Adrenal gland (tissue), 12 donors: Measurements from ENCODE around the gene KCNJ15. TPM values are rescaled to one million over a fixed set of nuclear protein-coding genes. Genes with fewer than 3 reads are reported as not detected.

Source experiments
- DNase-seq, 7 donors: peaks; one replicate each; pipeline ENCODE4 v3.0.0-alpha.2; 2019 to 2020
- H3K27ac ChIP-seq, 5 donors: fragments of 200-600 bp; sonication (generic) in 4 of 5; 1 replicate in 3 of 5; 2 replicates in 2 of 5; pipeline versions ENCODE4 v1.5.1 to v1.8.0; 2016 to 2020; ENCODE audit warnings: mild to moderate bottlenecking in 1 of 5
- H3K27me3 ChIP-seq: fragments of 200-600 bp; 2 replicates; pipeline ENCODE4 v1.8.0; 2021
- H3K36me3 ChIP-seq, 2 donors: fragments of 200-600 bp; replicated peaks in 1 of 2; 1 replicate in 1 of 2; 2 replicates in 1 of 2; pipeline versions ENCODE4 v1.5.1 to v1.8.0; 2018 to 2022
- H3K4me1 ChIP-seq, 2 donors: fragments of 200-600 bp; replicated peaks in 1 of 2; 1 replicate in 1 of 2; 2 replicates in 1 of 2; pipeline versions ENCODE4 v1.5.1 to v1.8.0; 2018 to 2021
- H3K4me3 ChIP-seq, 4 donors: fragments of 200-600 bp; sonication (generic) in 3 of 4; one replicate each; pipeline ENCODE4 v1.5.1; 2016 to 2018
- H3K9me3 ChIP-seq, 3 donors: fragments of 200-600 bp; sonication (generic) in 1 of 3; replicated peaks in 1 of 3; 1 replicate in 2 of 3; 2 replicates in 1 of 3; pipeline versions ENCODE4 v1.5.1 to v1.8.0; 2016 to 2021
- POLR2A ChIP-seq, 2 donors: fragments of 450-650 bp; IDR thresholded peaks; one replicate each; pipeline ENCODE4 v1.6.1; 2017; ENCODE audit warnings: antibody characterized with exemption in 2 of 2, mild to moderate bottlenecking in 2 of 2, moderate library complexity in 1 of 2
- WGBS, 4 donors: extraction: QIAGEN DNeasy Blood & Tissue Kit in 2 of 4; methylation state at CpG; one replicate each; pipeline versions ENCODE4 v1.1.5 to v1.1.7; 2013 to 2017; 5-methylcytosine and 5-hydroxymethylcytosine counted together
- intact Hi-C, 2 donors: fragments of 100-400 bp; cut with DNase I; formaldehyde crosslinking; loops; one replicate each; pipeline versions ENCODE4 v1.14.1 to v1.15.0; 2022 to 2023
- polyA plus RNA-seq, 3 donors: library from polyadenylated mRNA; stranded (reverse); fragments of 200-250 nt in 2 of 3; fragments of 350-450 nt in 1 of 3; fragmentation: Illumina TruSeq in 1 of 3; extraction: RNeasy Lipid Tissue Mini Kit (QIAGEN cat#74804) in 1 of 3; gene quantifications; one replicate each; pipeline ENCODE4 v1.2.3, GENCODE V29; 2013 to 2014
- total RNA-seq, 9 donors: library from RNA; depleted of rRNA in 4 of 9; stranded (reverse); fragments of >200 nt in 4 of 9; fragments of 120-200 nt in 1 of 9; fragmentation: NEBNext Ultra II Directional in 1 of 9; extraction: Animal tissue kit (Norgen Biotek cat#: 25700) in 1 of 9; gene quantifications; one replicate each; pipeline versions ENCODE4 v1.1.0 to v1.2.4, GENCODE V29; 2013 to 2023
- TF ChIP-seq, protein P1 (sequence below), 6 experiments: fragments of 450-650 bp in 4 of 6; fragments of 200-600 bp in 2 of 6; sonication (generic) in 1 of 6; IDR thresholded peaks; 1 replicate in 5 of 6; 2 replicates in 1 of 6; pipeline versions ENCODE4 v1.5.1 to v1.8.0; 2016 to 2021; ENCODE audit warnings: antibody characterized with exemption in 6 of 6, mild to moderate bottlenecking in 2 of 6, moderate library complexity in 1 of 6
- donor health status: healthy with polysubstance abuse.
- donor health status: Bipolar disorder and iron deficiency.
- donor health status: DM: yes; HTN: yes; CAD: no.
- donor health status: DM: no; HTN: no; CAD: no.
- donor health status: DM: no; HTN: no; CAD: no.
- donor health status: DM: yes; HTN: yes; CAD: no.

The KCNJ15 gene
- total and polyA plus RNA-seq, 12 donors = 0.11 to 2.8 (median 0.45) TPM

DNA sequence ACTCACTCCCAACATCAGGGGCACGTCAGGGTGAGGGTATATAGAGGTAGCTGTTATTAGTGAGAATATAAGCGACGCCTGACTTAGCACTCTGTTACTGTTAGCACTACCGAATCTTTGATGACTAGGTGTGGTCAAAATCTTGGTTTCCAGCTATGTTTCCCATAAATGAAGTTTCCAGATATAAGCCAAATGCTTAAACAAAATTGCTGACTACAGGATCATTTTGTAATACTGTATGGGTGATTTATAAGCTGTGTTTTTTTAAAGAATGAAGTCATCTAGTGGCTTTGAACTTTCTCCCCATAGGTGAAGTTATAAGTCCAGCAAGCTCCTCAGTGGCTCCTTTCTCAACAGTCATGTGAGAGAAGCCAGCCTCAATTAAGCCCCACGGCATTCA lies 23.7 kb downstream of the KCNJ15 start:
- Histone ChIP-seq H3K9me3 (no peaks in the 10 kb centered on the region), H3K4me3 (no peak overlapping the region), H3K27me3 (no peaks in the 10 kb centered on the region), H3K36me3 (no peaks in the 10 kb centered on the region), H3K4me1 (peaks cover 0 to 10% of the 10 kb centered on the region in 2 donors), H3K27ac (no peak overlapping the region)
- TF ChIP-seq POLR2A (IDR thresholded peaks at IDR 0.05) = no peak
- TF ChIP-seq, protein P1, sequence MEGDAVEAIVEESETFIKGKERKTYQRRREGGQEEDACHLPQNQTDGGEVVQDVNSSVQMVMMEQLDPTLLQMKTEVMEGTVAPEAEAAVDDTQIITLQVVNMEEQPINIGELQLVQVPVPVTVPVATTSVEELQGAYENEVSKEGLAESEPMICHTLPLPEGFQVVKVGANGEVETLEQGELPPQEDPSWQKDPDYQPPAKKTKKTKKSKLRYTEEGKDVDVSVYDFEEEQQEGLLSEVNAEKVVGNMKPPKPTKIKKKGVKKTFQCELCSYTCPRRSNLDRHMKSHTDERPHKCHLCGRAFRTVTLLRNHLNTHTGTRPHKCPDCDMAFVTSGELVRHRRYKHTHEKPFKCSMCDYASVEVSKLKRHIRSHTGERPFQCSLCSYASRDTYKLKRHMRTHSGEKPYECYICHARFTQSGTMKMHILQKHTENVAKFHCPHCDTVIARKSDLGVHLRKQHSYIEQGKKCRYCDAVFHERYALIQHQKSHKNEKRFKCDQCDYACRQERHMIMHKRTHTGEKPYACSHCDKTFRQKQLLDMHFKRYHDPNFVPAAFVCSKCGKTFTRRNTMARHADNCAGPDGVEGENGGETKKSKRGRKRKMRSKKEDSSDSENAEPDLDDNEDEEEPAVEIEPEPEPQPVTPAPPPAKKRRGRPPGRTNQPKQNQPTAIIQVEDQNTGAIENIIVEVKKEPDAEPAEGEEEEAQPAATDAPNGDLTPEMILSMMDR (IDR thresholded peaks at IDR 0.05) = no peak
- intact Hi-C loops = no loop called here
- WGBS, 4 donors = 82 to 91% (median 86%) methylated on average over 5 of the region's 5 CpGs
- no peak for DNase-seq

DNA sequence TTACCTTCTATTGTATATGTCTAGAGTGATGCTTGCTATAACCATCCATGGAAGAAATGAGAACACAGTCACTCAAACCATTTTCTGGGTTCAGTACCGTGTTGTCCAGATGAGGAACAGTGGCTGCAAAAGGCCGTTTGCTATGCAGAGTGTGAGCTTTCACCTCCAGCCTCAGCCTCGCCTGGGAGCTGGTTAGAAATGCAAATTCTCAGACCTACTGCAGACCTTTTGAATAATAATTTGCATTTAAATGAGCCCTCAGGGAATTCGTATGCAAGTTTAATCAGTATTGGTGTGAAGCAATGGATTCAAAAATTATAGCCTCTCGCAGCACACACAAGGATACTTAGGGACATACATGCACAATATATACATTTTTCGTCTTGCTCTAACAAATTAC lies 24.1 kb downstream of the KCNJ15 start:
- TF ChIP-seq POLR2A (IDR thresholded peaks at IDR 0.05) = no peak
- TF ChIP-seq, protein P1 (IDR thresholded peaks at IDR 0.05) = no peak
- DNase-seq = no peak
- H3K4me3 ChIP-seq = no peak overlapping the region
- WGBS, 4 donors = 51 to 77% (median 58%) methylated on average over 6 of the region's 6 CpGs
- no peaks in the 10 kb centered on the region for H3K27me3 ChIP-seq
- H3K36me3 ChIP-seq = no peaks in the 10 kb centered on the region
- no peaks in the 10 kb centered on the region for H3K9me3 ChIP-seq
- no peak overlapping the region for H3K27ac ChIP-seq
- intact Hi-C loops = no loop called here
- H3K4me1 ChIP-seq = peaks cover 0 to 10% of the 10 kb centered on the region in 2 donors

DNA sequence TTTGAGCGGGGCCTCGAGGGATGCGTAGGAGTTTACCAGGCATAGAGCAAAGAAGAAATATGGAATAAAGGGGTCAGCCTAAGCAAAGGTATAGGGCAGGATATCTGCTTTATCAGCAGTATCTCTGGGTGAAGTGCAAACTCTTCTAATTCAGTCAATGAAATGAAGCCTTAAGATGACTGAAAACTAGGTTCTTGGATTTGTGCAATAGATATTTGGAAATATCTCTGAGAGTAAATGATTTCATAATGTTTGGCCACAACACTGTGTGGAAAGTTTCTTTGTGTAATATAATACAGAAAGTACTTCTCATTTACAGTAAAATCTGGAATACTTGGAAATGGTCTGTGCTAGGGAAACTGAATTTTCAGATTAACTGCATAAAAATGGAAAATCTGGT lies 26.1 kb downstream of the KCNJ15 start:
- Histone ChIP-seq H3K9me3 (no peaks in the 10 kb centered on the region), H3K4me1 (peaks cover 0 to 6% of the 10 kb centered on the region in 2 donors), H3K27me3 (no peaks in the 10 kb centered on the region), H3K36me3 (no peaks in the 10 kb centered on the region), H3K27ac (peak overlapping the region in 3 of 5 donors; percentile 10 to 57 (median 55)), H3K4me3 (no peak overlapping the region)
- no peak for TF ChIP-seq POLR2A (IDR thresholded peaks at IDR 0.05)
- TF ChIP-seq, protein P1 (IDR thresholded peaks at IDR 0.05) = no peak
- DNase-seq = no peak
- 94 to 96% (median 95%) methylated on average over 3 of the region's 3 CpGs for WGBS, 4 donors
- intact Hi-C loops = no loop called here

DNA sequence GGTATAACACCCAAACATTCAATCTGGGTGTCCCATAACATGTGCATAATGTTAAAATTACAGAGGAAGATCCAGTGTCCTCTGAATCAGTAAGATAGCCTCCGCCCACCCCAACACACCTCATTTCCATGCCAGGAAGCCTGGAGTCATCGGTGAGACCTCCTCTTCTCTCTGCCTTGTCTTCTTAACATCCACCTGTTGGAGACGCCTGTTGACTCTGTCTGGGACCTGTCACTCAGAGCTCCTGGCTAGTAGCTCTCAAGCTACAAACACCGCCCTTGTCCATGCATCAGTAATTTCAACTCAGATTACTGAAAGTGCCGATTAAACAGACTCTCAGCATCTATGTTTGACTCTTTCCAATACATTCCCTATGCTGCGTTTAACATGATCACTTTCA lies 27.4 kb downstream of the KCNJ15 start:
- H3K4me3 ChIP-seq = no peak overlapping the region
- H3K9me3 ChIP-seq = no peaks in the 10 kb centered on the region
- TF ChIP-seq POLR2A (IDR thresholded peaks at IDR 0.05) = no peak
- TF ChIP-seq, protein P1 (IDR thresholded peaks at IDR 0.05) = no peak
- H3K4me1 ChIP-seq = peaks cover 0 to 4% of the 10 kb centered on the region in 2 donors
- DNase-seq = no peak
- H3K36me3 ChIP-seq = no peaks in the 10 kb centered on the region
- no peaks in the 10 kb centered on the region for H3K27me3 ChIP-seq
- H3K27ac ChIP-seq = no peak overlapping the region
- intact Hi-C loops = no loop called here
- WGBS, 4 donors = 94 to 96% (median 95%) methylated on average over 6 of the region's 6 CpGs
